ENCODE measurements around the gene RGS21.

DNA sequence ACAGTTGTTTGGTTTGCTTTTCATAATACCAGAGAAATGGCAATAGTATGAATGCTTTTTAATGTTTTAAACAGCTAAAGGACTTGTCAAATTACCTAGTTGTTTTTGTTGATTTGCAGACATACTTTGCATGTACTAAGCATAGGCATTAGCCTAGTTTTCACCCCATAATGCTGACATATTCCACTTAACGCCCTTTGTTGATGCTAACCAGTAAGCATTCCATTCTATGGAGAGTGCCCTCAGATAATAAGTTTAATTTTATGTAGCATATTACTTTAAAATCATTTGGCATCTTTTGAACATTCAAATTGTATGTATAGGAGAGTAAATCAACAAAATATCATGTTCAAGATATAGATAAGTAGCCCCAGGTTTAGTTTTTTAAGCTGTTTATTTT is 32.5 kb downstream of the RGS21 start:
- TF ChIP-seq, protein P1, sequence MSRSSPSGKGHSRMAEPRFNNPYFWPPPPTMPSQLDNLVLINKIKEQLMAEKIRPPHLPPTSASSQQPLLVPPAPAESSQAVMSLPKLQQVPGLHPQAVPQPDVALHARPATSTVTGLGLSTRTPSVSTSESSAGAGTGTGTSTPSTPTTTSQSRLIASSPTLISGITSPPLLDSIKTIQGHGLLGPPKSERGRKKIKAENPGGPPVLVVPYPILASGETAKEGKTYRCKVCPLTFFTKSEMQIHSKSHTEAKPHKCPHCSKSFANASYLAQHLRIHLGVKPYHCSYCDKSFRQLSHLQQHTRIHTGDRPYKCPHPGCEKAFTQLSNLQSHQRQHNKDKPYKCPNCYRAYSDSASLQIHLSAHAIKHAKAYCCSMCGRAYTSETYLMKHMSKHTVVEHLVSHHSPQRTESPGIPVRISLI (CRISPR knock-in tag; IDR thresholded peaks at IDR 0.05; ENCODE audit: borderline replicate concordance): no peak
- TF ChIP-seq, protein P2, sequence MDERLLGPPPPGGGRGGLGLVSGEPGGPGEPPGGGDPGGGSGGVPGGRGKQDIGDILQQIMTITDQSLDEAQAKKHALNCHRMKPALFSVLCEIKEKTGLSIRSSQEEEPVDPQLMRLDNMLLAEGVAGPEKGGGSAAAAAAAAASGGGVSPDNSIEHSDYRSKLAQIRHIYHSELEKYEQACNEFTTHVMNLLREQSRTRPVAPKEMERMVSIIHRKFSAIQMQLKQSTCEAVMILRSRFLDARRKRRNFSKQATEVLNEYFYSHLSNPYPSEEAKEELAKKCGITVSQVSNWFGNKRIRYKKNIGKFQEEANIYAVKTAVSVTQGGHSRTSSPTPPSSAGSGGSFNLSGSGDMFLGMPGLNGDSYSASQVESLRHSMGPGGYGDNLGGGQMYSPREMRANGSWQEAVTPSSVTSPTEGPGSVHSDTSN (CRISPR knock-in tag; IDR thresholded peaks at IDR 0.05): no peak
- TF ChIP-seq IRF2 (CRISPR knock-in tag; IDR thresholded peaks at IDR 0.05) (no peak), EZH2 (conservative IDR thresholded peaks at IDR 0.05; ENCODE audit: low read depth, low read length) (no peak), KLF6 (CRISPR knock-in tag; IDR thresholded peaks at IDR 0.05) (no peak), NFYB (CRISPR knock-in tag; IDR thresholded peaks at IDR 0.05) (no peak), HMG20A (CRISPR knock-in tag; IDR thresholded peaks at IDR 0.05; ENCODE audit: borderline replicate concordance) (no peak), TCF7 (IDR thresholded peaks at IDR 0.05; ENCODE audit: low read depth) (no peak), ZNF263 (CRISPR knock-in tag; IDR thresholded peaks at IDR 0.05) (no peak), ZNF543 (CRISPR knock-in tag; IDR thresholded peaks at IDR 0.05) (no peak), ETV5 (CRISPR knock-in tag; IDR thresholded peaks at IDR 0.05; ENCODE audit: borderline replicate concordance) (no peak)
- TF ChIP-seq, protein P3, sequence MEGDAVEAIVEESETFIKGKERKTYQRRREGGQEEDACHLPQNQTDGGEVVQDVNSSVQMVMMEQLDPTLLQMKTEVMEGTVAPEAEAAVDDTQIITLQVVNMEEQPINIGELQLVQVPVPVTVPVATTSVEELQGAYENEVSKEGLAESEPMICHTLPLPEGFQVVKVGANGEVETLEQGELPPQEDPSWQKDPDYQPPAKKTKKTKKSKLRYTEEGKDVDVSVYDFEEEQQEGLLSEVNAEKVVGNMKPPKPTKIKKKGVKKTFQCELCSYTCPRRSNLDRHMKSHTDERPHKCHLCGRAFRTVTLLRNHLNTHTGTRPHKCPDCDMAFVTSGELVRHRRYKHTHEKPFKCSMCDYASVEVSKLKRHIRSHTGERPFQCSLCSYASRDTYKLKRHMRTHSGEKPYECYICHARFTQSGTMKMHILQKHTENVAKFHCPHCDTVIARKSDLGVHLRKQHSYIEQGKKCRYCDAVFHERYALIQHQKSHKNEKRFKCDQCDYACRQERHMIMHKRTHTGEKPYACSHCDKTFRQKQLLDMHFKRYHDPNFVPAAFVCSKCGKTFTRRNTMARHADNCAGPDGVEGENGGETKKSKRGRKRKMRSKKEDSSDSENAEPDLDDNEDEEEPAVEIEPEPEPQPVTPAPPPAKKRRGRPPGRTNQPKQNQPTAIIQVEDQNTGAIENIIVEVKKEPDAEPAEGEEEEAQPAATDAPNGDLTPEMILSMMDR (CRISPR knock-in tag; IDR thresholded peaks at IDR 0.05): no peak
- TF ChIP-seq, protein P4, sequence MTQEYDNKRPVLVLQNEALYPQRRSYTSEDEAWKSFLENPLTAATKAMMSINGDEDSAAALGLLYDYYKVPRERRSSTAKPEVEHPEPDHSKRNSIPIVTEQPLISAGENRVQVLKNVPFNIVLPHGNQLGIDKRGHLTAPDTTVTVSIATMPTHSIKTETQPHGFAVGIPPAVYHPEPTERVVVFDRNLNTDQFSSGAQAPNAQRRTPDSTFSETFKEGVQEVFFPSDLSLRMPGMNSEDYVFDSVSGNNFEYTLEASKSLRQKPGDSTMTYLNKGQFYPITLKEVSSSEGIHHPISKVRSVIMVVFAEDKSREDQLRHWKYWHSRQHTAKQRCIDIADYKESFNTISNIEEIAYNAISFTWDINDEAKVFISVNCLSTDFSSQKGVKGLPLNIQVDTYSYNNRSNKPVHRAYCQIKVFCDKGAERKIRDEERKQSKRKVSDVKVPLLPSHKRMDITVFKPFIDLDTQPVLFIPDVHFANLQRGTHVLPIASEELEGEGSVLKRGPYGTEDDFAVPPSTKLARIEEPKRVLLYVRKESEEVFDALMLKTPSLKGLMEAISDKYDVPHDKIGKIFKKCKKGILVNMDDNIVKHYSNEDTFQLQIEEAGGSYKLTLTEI (CRISPR knock-in tag; conservative IDR thresholded peaks at IDR 0.05): no peak

Measured in HepG2 (cell line).